GM12873 (cell line): ENCODE results near the gene ZFP57.

Source experiments
- CTCF ChIP-seq: IDR thresholded peaks from 2 replicates; pipeline ENCODE4 v1.5.1; 2012; ENCODE audit warnings: low read depth, mild to moderate bottlenecking, moderate library complexity, low read length, control low read depth; ENCODE audit not compliant: insufficient read depth; ENCODE audit errors: missing control alignments

ZFP57 gene

GRCh38 chr6:29709188-29709587, 28.2 kb upstream of the ZFP57 start:
- no peak for TF ChIP-seq CTCF

GRCh38 chr6:29708432-29709179, 27.7 kb upstream of the ZFP57 start:
- no peak for TF ChIP-seq CTCF

GRCh38 chr6:29705389-29706231, 24.7 kb upstream of the ZFP57 start:
- TF ChIP-seq CTCF = peak; percentile 59

GRCh38 chr6:29702519-29703103, 21.7 kb upstream of the ZFP57 start:
- TF ChIP-seq CTCF = peak; percentile 96

GRCh38 chr6:29696147-29697125, 15.5 kb upstream of the ZFP57 start:
- peak; percentile 74 for TF ChIP-seq CTCF

- no peak for TF ChIP-seq CTCF
These were observed 13.7 kb upstream of the ZFP57 start for GRCh38 chr6:29694637-29695036.
